Activated T-cell treated with anti-CD3 and anti-CD28 coated beads, Interleukin-2, amount 50 U/mL, for 72 hours (primary cell): ENCODE results near the gene GNAS-AS1. TPM values are rescaled to one million over a fixed set of nuclear protein-coding genes. Genes with fewer than 3 reads are reported as not detected.

Source experiments
- ATAC-seq, 2 donors: fragments of 150-1000 bp; cut with Tn5 transposase; replicated peaks in 1 of 2; 2 replicates each; pipeline ENCODE4 v1.10.0; 2021; ENCODE audit warnings: moderate library complexity in 2 of 2, mild to moderate bottlenecking in 1 of 2
- DNase-seq, 2 donors: peaks; one replicate each; pipeline ENCODE4 v3.0.0; 2021 to 2022; ENCODE audit warnings: mixed read lengths in 1 of 2
- H3K27ac Mint-ChIP-seq: one replicate; pipeline ENCODE4 v1.8.0; 2022; ENCODE audit warnings: mild to moderate bottlenecking, moderate library complexity, mixed read lengths
- H3K27me3 Mint-ChIP-seq: one replicate; pipeline ENCODE4 v1.8.0; 2022; ENCODE audit warnings: low read depth, mixed read lengths
- H3K36me3 Mint-ChIP-seq, 2 donors: one replicate each; pipeline ENCODE4 v1.8.0; 2022; ENCODE audit warnings: mixed read lengths in 2 of 2, mild to moderate bottlenecking in 1 of 2; ENCODE audit not compliant: insufficient read depth in 2 of 2
- H3K4me1 Mint-ChIP-seq: one replicate; pipeline ENCODE4 v1.8.0; 2022; ENCODE audit warnings: low read depth, mixed read lengths
- H3K4me3 Mint-ChIP-seq, 2 donors: one replicate each; pipeline ENCODE4 v1.8.0; 2022; ENCODE audit warnings: mild to moderate bottlenecking in 2 of 2, mixed read lengths in 2 of 2, moderate library complexity in 2 of 2
- H3K9me3 Mint-ChIP-seq, 2 donors: one replicate each; pipeline ENCODE4 v1.8.0; 2022; ENCODE audit warnings: mixed read lengths in 2 of 2
- total RNA-seq, 2 donors: library from RNA; stranded (reverse); gene quantifications; one replicate each; pipeline ENCODE4 v1.2.3, GENCODE V29; 2022

The GNAS-AS1 gene
- total RNA-seq, 2 donors from 2014 or later: 2.3 to 2.5 TPM

DNA sequence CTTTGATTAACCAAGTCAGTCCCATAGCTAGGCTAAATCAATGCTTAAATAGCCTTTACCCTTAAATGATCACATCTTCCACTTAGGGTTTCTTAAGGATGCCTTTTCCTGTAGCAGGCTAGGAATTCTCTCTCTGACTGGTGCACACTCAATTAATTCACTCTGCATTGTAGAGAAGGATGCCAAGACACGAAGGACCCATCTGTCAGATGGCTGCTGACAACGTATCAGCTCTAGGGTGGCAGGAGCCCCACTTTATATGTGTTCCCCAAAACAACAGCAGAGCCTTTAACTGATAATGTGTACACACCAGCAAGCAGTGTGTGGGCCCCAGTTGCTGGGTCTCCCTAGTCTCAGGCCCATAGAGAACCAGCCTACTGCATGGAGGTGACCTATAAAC is 15.1 kb upstream of the GNAS-AS1 start:
- peaks cover 10% of the 10 kb centered on the region for H3K4me1 Mint-ChIP-seq
- ATAC-seq: no peak

DNA sequence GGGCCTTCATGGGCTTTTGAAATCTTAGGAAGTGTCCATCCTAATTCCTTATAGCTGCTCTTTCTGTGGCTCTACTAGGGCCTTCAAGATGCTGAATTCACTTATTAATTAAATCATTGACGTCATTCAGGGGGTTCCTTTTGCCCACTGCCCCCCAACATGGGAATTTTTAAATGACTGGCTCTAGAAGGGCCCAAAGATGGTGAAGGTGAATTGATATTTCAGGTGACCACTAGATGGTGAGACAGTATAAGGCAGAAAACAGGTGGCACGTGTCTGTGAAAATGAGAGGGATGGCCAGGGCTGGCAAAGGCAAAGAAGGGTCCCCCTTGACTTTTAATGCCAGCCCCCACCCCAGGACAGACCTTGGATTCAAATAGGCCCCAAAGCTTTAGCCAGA is 13.6 kb upstream of the GNAS-AS1 start:
- Mint-ChIP-seq H3K27me3 (peaks cover 32% of the 10 kb centered on the region), H3K4me1 (no peaks in the 10 kb centered on the region), H3K9me3 (no peaks in the 10 kb centered on the region), H3K27ac (no peak overlapping the region), H3K36me3 (no peaks in the 10 kb centered on the region), H3K4me3 (no peak overlapping the region)
- ATAC-seq (no peak), DNase-seq (no peak)

More for the DNA sequence above, 15.1 kb upstream of the GNAS-AS1 start:
- Mint-ChIP-seq H3K9me3 (no peaks in the 10 kb centered on the region), H3K36me3 (no peaks in the 10 kb centered on the region), H3K4me3 (no peak overlapping the region), H3K27me3 (peaks cover 22% of the 10 kb centered on the region), H3K27ac (no peak overlapping the region)
- no peak for DNase-seq

DNA sequence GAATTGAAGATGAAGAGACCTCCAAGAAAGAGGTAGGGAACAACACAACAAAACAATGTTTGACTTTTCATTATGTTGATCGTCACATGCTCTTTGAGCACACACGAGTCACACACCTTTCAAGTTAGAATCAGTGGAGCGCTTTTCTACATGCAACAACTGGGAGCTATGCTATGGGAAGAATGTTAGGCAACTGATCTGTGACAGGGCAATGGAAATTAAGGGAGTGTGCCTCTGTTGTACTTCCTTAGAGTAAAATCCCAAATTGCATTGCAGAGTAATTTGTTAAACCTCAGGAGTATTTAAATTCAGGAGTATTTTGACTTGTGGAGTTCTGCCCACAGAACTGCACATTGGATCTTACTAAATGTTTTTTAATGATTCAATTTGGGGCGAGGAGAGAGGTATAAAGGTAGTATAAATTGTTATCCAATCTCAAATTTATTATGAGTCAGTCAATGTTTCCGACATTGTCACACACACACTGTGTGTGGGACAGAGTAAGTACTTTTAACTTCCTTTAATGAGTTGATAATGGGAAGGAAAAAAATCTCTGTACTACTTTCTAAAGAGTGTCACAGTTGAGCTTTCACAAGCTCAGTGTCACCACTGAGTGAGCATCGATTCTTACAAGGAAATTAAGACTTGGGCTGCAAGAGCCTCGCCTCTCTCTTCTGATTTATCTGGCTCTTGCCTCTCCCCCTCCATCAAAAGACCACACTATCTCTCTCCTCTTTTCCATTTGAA is 12.5 kb upstream of the GNAS-AS1 start:
- no peak for DNase-seq
- Mint-ChIP-seq H3K4me3 (no peak overlapping the region), H3K9me3 (no peaks in the 10 kb centered on the region), H3K36me3 (no peaks in the 10 kb centered on the region), H3K27ac (no peak overlapping the region), H3K27me3 (peaks cover 43% of the 10 kb centered on the region), H3K4me1 (no peaks in the 10 kb centered on the region)
- ATAC-seq: no peak

DNA sequence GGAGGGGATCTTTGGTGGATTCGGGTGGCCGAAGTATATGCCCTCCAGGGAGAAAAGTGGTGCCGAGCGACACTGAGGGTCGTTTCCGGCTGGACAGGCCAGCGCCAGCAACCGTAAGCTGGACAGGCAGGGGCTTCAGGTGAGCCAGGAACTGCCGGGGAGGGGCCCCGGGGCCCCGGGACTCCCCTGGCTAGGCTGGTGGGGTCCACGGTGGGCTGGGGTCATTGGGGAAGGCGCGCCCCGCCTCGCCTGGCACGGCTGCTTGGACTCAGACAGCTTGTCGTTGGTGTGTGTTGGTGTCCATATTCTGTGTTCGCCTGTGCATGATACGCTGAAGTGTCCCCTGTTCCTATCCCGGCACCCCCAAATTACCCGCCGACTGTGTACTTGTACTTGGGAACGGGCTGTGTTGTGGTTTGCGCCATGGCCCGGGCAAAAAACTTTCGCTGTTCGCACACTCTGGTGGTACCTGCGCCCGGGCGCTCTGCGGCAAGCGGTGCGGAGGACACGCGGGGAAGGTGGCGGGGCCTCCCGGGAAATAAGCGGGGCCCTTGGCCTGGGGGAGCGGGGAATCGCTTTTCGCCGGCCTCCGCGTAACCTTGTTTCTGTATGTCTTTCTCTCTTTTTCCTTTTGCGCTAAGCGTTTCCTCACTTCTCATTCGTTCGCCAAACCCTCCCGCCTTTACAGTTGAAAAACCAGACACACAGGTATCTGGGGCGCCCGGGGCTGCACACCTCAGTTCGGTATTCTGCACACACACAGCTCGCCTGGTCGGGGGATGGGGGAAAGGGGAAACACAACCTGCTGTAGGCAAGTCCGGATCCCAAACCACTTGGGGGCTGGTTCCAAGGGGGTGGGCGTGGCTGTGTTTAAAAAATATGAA is 5.0 kb upstream of the GNAS-AS1 start:
- H3K4me1 Mint-ChIP-seq: peaks cover 22% of the 10 kb centered on the region
- ATAC-seq: no peak
- H3K9me3 Mint-ChIP-seq: no peaks in the 10 kb centered on the region
- H3K27me3 Mint-ChIP-seq: peaks cover 70% of the 10 kb centered on the region
- H3K36me3 Mint-ChIP-seq: peaks cover 0 to 1% of the 10 kb centered on the region in 2 donors
- H3K4me3 Mint-ChIP-seq: peak overlapping the region; percentile 67 to 71
- H3K27ac Mint-ChIP-seq: no peak overlapping the region
- DNase-seq: no peak

DNA sequence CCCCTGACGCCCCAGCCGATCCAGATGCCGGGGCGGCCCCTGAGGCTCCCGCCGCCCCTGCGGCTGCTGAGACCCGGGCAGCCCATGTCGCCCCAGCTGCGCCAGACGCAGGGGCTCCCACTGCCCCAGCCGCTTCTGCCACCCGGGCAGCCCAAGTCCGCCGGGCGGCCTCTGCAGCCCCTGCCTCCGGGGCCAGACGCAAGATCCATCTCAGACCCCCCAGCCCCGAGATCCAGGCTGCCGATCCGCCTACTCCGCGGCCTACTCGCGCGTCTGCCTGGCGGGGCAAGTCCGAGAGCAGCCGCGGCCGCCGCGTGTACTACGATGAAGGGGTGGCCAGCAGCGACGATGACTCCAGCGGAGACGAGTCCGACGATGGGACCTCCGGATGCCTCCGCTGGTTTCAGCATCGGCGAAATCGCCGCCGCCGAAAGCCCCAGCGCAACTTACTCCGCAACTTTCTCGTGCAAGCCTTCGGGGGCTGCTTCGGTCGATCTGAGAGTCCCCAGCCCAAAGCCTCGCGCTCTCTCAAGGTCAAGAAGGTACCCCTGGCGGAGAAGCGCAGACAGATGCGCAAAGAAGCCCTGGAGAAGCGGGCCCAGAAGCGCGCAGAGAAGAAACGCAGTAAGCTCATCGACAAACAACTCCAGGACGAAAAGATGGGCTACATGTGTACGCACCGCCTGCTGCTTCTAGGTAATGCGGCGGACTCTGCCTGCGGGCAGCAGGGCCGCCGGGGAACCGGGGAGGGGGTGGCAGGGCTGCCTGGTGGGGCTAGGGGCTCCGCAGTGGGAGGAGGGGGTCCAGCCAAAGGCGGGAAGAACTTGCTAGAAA is 4.2 kb upstream of the GNAS-AS1 start:
- H3K4me1 Mint-ChIP-seq: peaks cover 27% of the 10 kb centered on the region
- H3K27ac Mint-ChIP-seq: no peak overlapping the region
- DNase-seq (no peak), ATAC-seq (no peak)
- peaks cover 0 to 1% of the 10 kb centered on the region in 2 donors for H3K36me3 Mint-ChIP-seq
- peak overlapping the region; percentile 67 to 71 for H3K4me3 Mint-ChIP-seq
- H3K27me3 Mint-ChIP-seq: peaks cover 69% of the 10 kb centered on the region
- H3K9me3 Mint-ChIP-seq: no peaks in the 10 kb centered on the region

DNA sequence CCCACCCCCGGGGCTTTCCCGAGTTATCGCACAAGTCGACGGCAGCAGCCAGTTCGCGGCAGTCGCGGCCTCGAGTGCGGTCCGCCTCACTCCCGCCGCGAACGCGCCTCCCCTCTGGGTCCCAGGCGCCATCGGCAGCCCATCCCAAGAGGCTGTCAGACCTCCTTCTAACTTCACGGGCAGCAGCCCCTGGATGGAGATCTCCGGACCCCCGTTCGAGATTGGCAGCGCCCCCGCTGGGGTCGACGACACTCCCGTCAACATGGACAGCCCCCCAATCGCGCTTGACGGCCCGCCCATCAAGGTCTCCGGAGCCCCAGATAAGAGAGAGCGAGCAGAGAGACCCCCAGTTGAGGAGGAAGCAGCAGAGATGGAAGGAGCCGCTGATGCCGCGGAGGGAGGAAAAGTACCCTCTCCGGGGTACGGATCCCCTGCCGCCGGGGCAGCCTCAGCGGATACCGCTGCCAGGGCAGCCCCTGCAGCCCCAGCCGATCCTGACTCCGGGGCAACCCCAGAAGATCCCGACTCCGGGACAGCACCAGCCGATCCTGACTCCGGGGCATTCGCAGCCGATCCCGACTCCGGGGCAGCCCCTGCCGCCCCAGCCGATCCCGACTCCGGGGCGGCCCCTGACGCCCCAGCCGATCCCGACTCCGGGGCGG is 3.4 kb upstream of the GNAS-AS1 start:
- H3K9me3 Mint-ChIP-seq: no peaks in the 10 kb centered on the region

DNA sequence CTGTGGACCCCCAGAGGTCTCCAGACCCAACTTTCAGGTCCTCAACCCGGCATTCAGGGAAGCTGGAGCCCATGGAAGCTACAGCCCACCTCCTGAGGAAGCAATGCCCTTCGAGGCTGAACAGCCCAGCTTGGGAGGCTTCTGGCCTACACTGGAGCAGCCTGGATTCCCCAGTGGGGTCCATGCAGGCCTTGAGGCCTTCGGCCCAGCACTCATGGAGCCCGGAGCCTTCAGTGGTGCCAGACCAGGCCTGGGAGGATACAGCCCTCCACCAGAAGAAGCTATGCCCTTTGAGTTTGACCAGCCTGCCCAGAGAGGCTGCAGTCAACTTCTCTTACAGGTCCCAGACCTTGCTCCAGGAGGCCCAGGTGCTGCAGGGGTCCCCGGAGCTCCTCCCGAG is 2.8 kb upstream of the GNAS-AS1 start:
- Mint-ChIP-seq H3K27ac (no peak overlapping the region), H3K4me3 (peak overlapping the region; percentile 78 to 84), H3K36me3 (peaks cover 0 to 1% of the 10 kb centered on the region in 2 donors), H3K9me3 (no peaks in the 10 kb centered on the region), H3K27me3 (peaks cover 68% of the 10 kb centered on the region), H3K4me1 (peaks cover 39% of the 10 kb centered on the region)
- ATAC-seq (no peak), DNase-seq (no peak)

More for the DNA sequence above, 3.4 kb upstream of the GNAS-AS1 start:
- Mint-ChIP-seq H3K27ac (no peak overlapping the region), H3K4me3 (peak overlapping the region; percentile 78 to 84), H3K36me3 (peaks cover 0 to 1% of the 10 kb centered on the region in 2 donors), H3K27me3 (peaks cover 74% of the 10 kb centered on the region), H3K4me1 (peaks cover 35% of the 10 kb centered on the region)
- DNase-seq: no peak
- ATAC-seq: no peak

DNA sequence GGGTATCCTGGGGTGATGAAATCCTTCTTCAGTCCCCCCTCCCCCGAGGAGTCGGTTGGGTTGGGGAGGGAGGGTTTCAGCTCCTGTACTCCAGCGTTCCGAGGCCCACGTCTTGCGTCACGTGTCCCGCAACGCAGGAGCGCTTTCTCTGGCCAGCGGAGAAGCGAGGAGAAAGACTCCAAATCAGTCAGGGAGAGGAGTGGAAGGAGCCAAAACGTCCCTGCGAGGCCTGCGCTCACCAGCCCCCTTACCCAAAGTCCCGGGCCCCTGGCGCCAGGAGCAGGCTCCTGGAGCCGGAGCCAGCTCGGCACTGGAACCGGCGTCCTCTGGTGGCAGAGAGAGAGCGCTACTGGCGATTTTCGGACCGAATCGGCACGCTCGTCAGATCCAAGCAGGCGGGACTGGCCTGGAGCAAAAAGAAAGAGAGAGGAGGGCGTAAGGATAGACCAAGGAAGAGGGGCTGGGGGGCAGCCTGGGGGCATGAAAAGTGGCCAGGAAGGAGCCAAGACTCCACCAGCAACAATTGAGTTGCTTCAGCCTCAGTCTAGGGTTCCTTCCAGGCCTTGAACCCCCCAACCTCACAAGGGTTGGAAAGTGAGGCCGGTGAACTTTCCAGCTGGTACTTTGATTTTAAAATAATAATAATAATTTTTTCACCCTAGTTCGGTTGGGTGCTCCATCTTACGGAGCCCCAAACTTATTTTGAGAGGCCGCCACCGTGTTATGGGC is 2.0 kb upstream of the GNAS-AS1 start, which contains the start of gene GNAS:
TSS of gene GNAS (plus strand) at position 174 of the 729 bp plus-strand sequence.
- no peaks in the 10 kb centered on the region for H3K9me3 Mint-ChIP-seq
- peaks cover 61% of the 10 kb centered on the region for H3K27me3 Mint-ChIP-seq
- DNase-seq (peak; percentile 62 to 65), ATAC-seq (peak; percentile 33 to 40)
- peaks cover 46% of the 10 kb centered on the region for H3K4me1 Mint-ChIP-seq
- no peak within 1 kb of the TSS for H3K27ac Mint-ChIP-seq
- H3K36me3 Mint-ChIP-seq: peaks cover 0 to 1% of the 10 kb centered on the region in 2 donors
- peak within 1 kb of the TSS; percentile 87 to 92 for H3K4me3 Mint-ChIP-seq

DNA sequence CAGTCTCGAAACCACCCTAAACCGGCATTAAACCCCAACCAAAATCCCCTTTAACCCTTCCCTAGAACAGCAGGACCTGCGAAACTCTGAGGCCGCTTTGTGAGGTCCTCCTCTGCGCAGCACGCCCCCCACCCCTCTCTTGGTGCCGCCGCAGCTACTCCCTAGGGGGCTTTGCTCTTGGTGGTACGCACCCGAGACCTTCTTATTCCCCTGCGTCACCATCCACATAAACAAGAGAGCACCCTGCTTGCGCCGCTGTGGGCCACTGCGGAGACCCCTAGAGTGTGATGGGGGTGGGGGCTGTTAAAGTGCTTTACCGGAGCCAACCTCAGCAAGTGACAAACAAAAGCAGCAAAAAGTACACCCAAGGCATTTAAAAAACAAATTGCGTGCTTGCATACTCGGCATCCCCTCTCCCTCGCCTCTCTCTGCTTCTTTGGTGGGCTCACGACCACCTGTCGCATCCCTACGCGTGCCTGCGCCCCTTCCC is 1.3 kb upstream of the GNAS-AS1 start:
- Mint-ChIP-seq H3K4me1 (peaks cover 53% of the 10 kb centered on the region), H3K4me3 (peak overlapping the region; percentile 87 to 92), H3K27me3 (peaks cover 55% of the 10 kb centered on the region), H3K36me3 (peaks cover 0 to 1% of the 10 kb centered on the region in 2 donors), H3K9me3 (no peaks in the 10 kb centered on the region), H3K27ac (no peak overlapping the region)
- DNase-seq (no peak), ATAC-seq (no peak)

DNA sequence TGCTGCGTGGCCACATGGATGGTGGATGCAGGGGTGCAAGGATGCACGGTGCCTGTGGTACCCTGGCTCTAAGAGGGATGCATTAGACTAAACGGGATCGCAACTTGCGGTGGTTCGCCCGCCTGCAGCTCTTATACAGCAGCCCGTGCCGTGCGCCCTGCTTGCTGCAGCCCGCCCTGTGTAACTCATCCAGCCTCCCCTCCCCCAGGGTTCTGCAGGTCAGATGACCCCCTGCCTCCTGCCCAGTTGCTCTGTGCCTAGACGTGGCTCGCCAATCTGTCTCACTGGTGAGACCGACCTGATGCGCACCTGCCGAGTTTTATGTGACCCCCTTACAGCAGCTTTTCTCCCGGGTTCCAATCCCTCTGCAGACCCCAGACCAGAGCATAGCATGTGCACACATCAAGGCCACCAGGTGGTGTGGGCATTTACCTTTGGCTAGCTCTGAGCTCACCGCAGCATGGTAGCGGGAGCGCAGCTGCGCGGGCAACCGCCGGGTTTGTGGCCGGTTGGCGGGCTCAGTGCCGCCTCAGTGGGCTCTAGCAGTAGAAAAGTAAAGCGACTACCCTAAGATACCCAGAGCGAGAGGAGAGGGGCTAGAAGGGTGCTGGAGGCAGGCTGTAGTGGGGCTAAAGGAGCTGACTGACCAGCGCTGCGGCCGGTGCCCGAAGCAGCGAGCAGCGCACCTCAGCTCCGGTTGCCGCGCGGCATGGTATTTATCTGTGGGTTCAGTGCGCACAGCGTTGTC is 693 bp upstream of the GNAS-AS1 start:
- peak; percentile 21 to 39 for ATAC-seq

DNA sequence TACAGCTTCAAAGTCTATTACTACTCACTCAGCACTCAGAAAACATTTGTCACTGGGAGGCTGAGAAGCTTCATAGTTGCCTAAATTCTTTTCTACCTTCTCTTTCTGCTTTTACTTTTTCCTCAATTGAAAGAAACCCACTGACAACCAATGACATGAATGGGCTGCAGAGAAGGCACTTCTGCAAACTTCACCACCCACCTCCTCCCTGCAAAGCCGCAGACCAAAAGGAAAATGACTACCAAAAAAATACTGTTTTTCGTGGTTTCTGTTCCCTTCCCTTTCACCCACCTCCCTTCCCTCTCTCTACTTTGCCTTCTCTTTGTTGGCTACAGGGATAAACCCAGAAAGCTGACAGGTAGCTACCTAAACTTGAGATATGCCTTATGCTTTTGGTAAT is 3.2 kb downstream of the GNAS-AS1 start:
- ATAC-seq (no peak), DNase-seq (no peak)
- H3K4me1 Mint-ChIP-seq: peaks cover 46% of the 10 kb centered on the region
- peaks cover 74% of the 10 kb centered on the region for H3K27me3 Mint-ChIP-seq
- H3K27ac Mint-ChIP-seq: no peak overlapping the region
- no peaks in the 10 kb centered on the region for H3K9me3 Mint-ChIP-seq
- no peak overlapping the region for H3K4me3 Mint-ChIP-seq
- no peaks in the 10 kb centered on the region for H3K36me3 Mint-ChIP-seq

More for the DNA sequence above, 693 bp upstream of the GNAS-AS1 start:
- H3K27me3 Mint-ChIP-seq: peaks cover 53% of the 10 kb centered on the region
- no peaks in the 10 kb centered on the region for H3K9me3 Mint-ChIP-seq
- no peak overlapping the region for H3K27ac Mint-ChIP-seq
- H3K4me1 Mint-ChIP-seq: peaks cover 56% of the 10 kb centered on the region
- DNase-seq: no peak
- peak overlapping the region; percentile 87 to 92 for H3K4me3 Mint-ChIP-seq
- H3K36me3 Mint-ChIP-seq: peaks cover 0 to 1% of the 10 kb centered on the region in 2 donors
